WTC11 (cell line): ENCODE measurements around the gene C3orf49.

Experiments used
- CREB1 ChIP-seq: sonication (generic); formaldehyde crosslinking; IDR thresholded peaks from 2 replicates; pipeline ENCODE4 v1.8.0; 2023; ENCODE audit warnings: mild to moderate bottlenecking, missing genetic modification reagents
- CTCF ChIP-seq: fragments of 200-600 bp; IDR thresholded peaks from 2 replicates; pipeline ENCODE4 v1.8.0; 2022; ENCODE audit warnings: antibody characterized with exemption
- E2F1 ChIP-seq: sonication (generic); formaldehyde crosslinking; IDR thresholded peaks from 2 replicates; pipeline ENCODE4 v1.8.0; 2022; ENCODE audit warnings: mild to moderate bottlenecking, missing genetic modification reagents
- ELF4 ChIP-seq: sonication (generic); formaldehyde crosslinking; IDR thresholded peaks from 2 replicates; pipeline ENCODE4 v1.8.1; 2022; ENCODE audit warnings: low read depth, mild to moderate bottlenecking, moderate library complexity, missing genetic modification reagents
- RORB ChIP-seq: fragments of 250-450 bp; sonication (Bioruptor Pico); IDR thresholded peaks from 2 replicates; pipeline ENCODE4 v1.9.0; 2021; ENCODE audit warnings: mild to moderate bottlenecking
- TEAD4 ChIP-seq: sonication (generic); formaldehyde crosslinking; IDR thresholded peaks from 2 replicates; pipeline ENCODE4 v1.8.0; 2022; ENCODE audit warnings: mild to moderate bottlenecking, missing genetic modification reagents

GRCh38 chr3:63819151-63819398 is at the start of gene C3orf49:
- TF ChIP-seq CREB1 (CRISPR knock-in tag): no peak
- TF ChIP-seq CTCF: no peak
- no peak for TF ChIP-seq TEAD4 (CRISPR knock-in tag)
- TF ChIP-seq E2F1: no peak
- no peak for TF ChIP-seq RORB (CRISPR knock-in tag)
- no peak for TF ChIP-seq ELF4 (CRISPR knock-in tag)
